HepG2 (cell line): ENCODE measurements around the gene CD164L2. TPM values are rescaled to one million over a fixed set of nuclear protein-coding genes. Genes with fewer than 3 reads are reported as not detected.

Experiments
- ATAC-seq: fragments of 200-7000 bp; cut with Tn5 transposase; 3 replicates; pipeline ENCODE4 v1.9.1; 2020; ENCODE audit warnings: mild to moderate bottlenecking, moderate library complexity
- BruUV-seq: library from RNA; stranded (reverse); fragments of 400-500 nt; replicated peaks from 2 replicates; lab custom pipeline; 2021; lab: Mats Ljungman, UMichigan
- CTCF ChIA-PET: fragments of 300-600 bp; formaldehyde crosslinking; extraction: SDS; loops from one replicate; lab custom pipeline; 2021; ENCODE audit warnings: low total read pairs, inconsistent platforms, low intra/inter-chr PET ratio; lab: Yijun Ruan, JAX
- POLR2A ChIA-PET: fragments of 350-600 bp; sonication (Branson Sonifier 250); formaldehyde crosslinking; loops from one replicate; lab custom pipeline; 2020; ENCODE audit warnings: antibody characterized with exemption, inconsistent platforms; lab: Yijun Ruan, JAX
- DNase-seq: peaks from one replicate; pipeline ENCODE4 v3.0.0-alpha.2; 2015; ENCODE audit warnings: low spot score
- FAIRE-seq: peaks from 3 replicates; lab custom pipeline; 2011; peaks lifted over from hg19 to GRCh38; lab: Jason Lieb, UNC
- H2AFZ ChIP-seq: one replicate; pipeline ENCODE4 v1.6.1; 2011; ENCODE audit warnings: low read length, inconsistent platforms
- H3K27ac ChIP-seq: fragments of 300-600 bp; 3 replicates; pipeline ENCODE4 v1.8.0; 2011; ENCODE audit warnings: mixed run types, mild to moderate bottlenecking, mixed read lengths, low read length, inconsistent platforms; ENCODE audit not compliant: insufficient read depth; ENCODE audit errors: extremely low read length
- H3K27me3 ChIP-seq, 2 experiments: fragments of 200-600 bp in 1 of 2; 2 replicates in 1 of 2; 3 replicates in 1 of 2; pipeline versions ENCODE4 v1.6.0 to v1.8.0; 2011; ENCODE audit warnings: low read length in 2 of 2, mild to moderate bottlenecking in 2 of 2, moderate library complexity in 2 of 2, inconsistent platforms in 1 of 2; ENCODE audit not compliant: insufficient read depth in 2 of 2, control insufficient read depth in 1 of 2
- H3K36me3 ChIP-seq, 2 experiments: fragments of 200-600 bp in 1 of 2; replicated peaks in 1 of 2; 2 replicates in 1 of 2; 3 replicates in 1 of 2; pipeline versions ENCODE4 v1.5.1 to v1.8.0; 2011; ENCODE audit warnings: low read length in 2 of 2, inconsistent platforms in 1 of 2; ENCODE audit not compliant: insufficient read depth in 2 of 2, control insufficient read depth in 1 of 2
- H3K4me1 ChIP-seq: 2 replicates; pipeline ENCODE4 v1.5.1; 2012; ENCODE audit warnings: low read length, inconsistent platforms; ENCODE audit not compliant: insufficient read depth
- H3K4me2 ChIP-seq: 2 replicates; pipeline ENCODE4 v1.6.0; 2011; ENCODE audit warnings: low read depth, low read length, inconsistent platforms
- H3K4me3 ChIP-seq, 3 experiments: fragments of 200-600 bp in 1 of 3; sonication (generic), shearing (Covaris generic) in 1 of 3; replicated peaks in 1 of 3; 2 replicates each; pipeline ENCODE4 v1.5.1; 2011 to 2016; ENCODE audit warnings: low read length in 3 of 3, inconsistent platforms in 2 of 3, low read depth in 2 of 3, mild to moderate bottlenecking in 2 of 3, control low read depth in 1 of 3, mixed read lengths in 1 of 3; ENCODE audit not compliant: insufficient read depth in 1 of 3
- H3K79me2 ChIP-seq: one replicate; pipeline ENCODE4 v1.6.1; 2011; ENCODE audit warnings: low read length, inconsistent platforms; ENCODE audit not compliant: insufficient read depth
- H3K9ac ChIP-seq: 2 replicates; pipeline ENCODE4 v1.6.0; 2011; ENCODE audit warnings: mild to moderate bottlenecking, low read depth, low read length, inconsistent platforms; ENCODE audit not compliant: insufficient read depth
- H3K9me3 ChIP-seq: 2 replicates; pipeline ENCODE4 v1.5.1; 2012; ENCODE audit warnings: mild to moderate bottlenecking, low read length
- H4K20me1 ChIP-seq: 2 replicates; pipeline ENCODE4 v1.6.0; 2011; ENCODE audit warnings: inconsistent platforms, mild to moderate bottlenecking, low read length, moderate library complexity; ENCODE audit not compliant: insufficient read depth
- ARHGAP35 ChIP-seq: sonication (generic); formaldehyde crosslinking; IDR thresholded peaks from 2 replicates; pipeline ENCODE4 v1.9.0; 2022; ENCODE audit warnings: mild to moderate bottlenecking, inconsistent platforms, moderate library complexity, missing genetic modification reagents, borderline replicate concordance
- HNF4G ChIP-seq, 2 experiments: sonication (generic) in 1 of 2; formaldehyde crosslinking in 1 of 2; IDR thresholded peaks; 2 replicates each; pipeline versions ENCODE4 v1.4.0 to v1.6.1; 2011 to 2020; ENCODE audit warnings: borderline replicate concordance in 2 of 2, low read depth in 2 of 2, mild to moderate bottlenecking in 2 of 2, low read length in 1 of 2, missing genetic modification reagents in 1 of 2, moderate library complexity in 1 of 2
- NR2C2 ChIP-seq: sonication (generic); formaldehyde crosslinking; IDR thresholded peaks from 2 replicates; pipeline ENCODE4 v1.4.0; 2020; ENCODE audit warnings: missing genetic modification reagents, mild to moderate bottlenecking, moderate library complexity, borderline replicate concordance
- NR2F2 ChIP-seq: IDR thresholded peaks from 2 replicates; pipeline ENCODE4 v1.6.1; 2012; ENCODE audit warnings: low read depth, inconsistent platforms, borderline replicate concordance
- NR2F6 ChIP-seq, 2 experiments: IDR thresholded peaks; 2 replicates each; pipeline ENCODE4 v1.6.1; 2016; ENCODE audit warnings: antibody characterized with exemption in 1 of 2, mild to moderate bottlenecking in 1 of 2
- PITX1 ChIP-seq: sonication (generic); formaldehyde crosslinking; IDR thresholded peaks from 2 replicates; pipeline ENCODE4 v1.5.1; 2020; ENCODE audit warnings: mild to moderate bottlenecking, missing genetic modification reagents
- YEATS4 ChIP-seq: sonication (generic); formaldehyde crosslinking; IDR thresholded peaks from 2 replicates; pipeline ENCODE4 v1.4.0; 2020; ENCODE audit warnings: missing genetic modification reagents, borderline replicate concordance
- ZBTB2 ChIP-seq: sonication (generic); formaldehyde crosslinking; IDR thresholded peaks from 2 replicates; pipeline ENCODE4 v1.8.0; 2022; ENCODE audit warnings: low read depth, missing genetic modification reagents
- ZFP62 ChIP-seq: sonication (generic); formaldehyde crosslinking; IDR thresholded peaks from 2 replicates; pipeline ENCODE4 v1.4.0; 2020; ENCODE audit warnings: missing genetic modification reagents
- ZNF567 ChIP-seq: sonication (generic); formaldehyde crosslinking; IDR thresholded peaks from 2 replicates; pipeline ENCODE4 v1.8.1; 2023; ENCODE audit warnings: mild to moderate bottlenecking, missing genetic modification reagents, borderline replicate concordance
- ZNF687 ChIP-seq: sonication (generic); formaldehyde crosslinking; IDR thresholded peaks from 2 replicates; pipeline ENCODE4 v1.5.1; 2020; ENCODE audit warnings: mild to moderate bottlenecking, missing genetic modification reagents, moderate library complexity
- ZNF713 ChIP-seq: sonication (generic); formaldehyde crosslinking; IDR thresholded peaks from 2 replicates; pipeline ENCODE4 v1.4.0; 2020; ENCODE audit warnings: mild to moderate bottlenecking, missing genetic modification reagents
- WGBS: methylation state at CpG from one replicate; pipeline ENCODE4 v1.1.6; 2017; ENCODE audit warnings: low lambda C conversion rate; 5-methylcytosine and 5-hydroxymethylcytosine counted together
- in situ Hi-C: cut with HindIII; loops from 2 replicates; pipeline ENCODE4 v1.10.0; 2017; ENCODE audit warnings: low pct_unique_long_range_greater_than_20kb; ENCODE audit not compliant: extremely low pct_ligation_motif_present
- intact Hi-C: fragments of 100-400 bp; cut with micrococcal nuclease; formaldehyde crosslinking; loops from one replicate; pipeline ENCODE4 v1.10.0; 2022; ENCODE audit not compliant: unreplicated experiment
- polyA plus RNA-seq, 8 experiments: library from polyadenylated mRNA; depleted of rRNA in 3 of 8; stranded (reverse) in 7 of 8; unstranded in 1 of 8; fragments of >200 nt; fragmentation: Illumina TruSeq in 4 of 8; extraction: Trizol in 4 of 8; gene quantifications; 2 replicates each; pipeline versions ENCODE4 v1.2.1 to v1.2.3, GENCODE V29; 2011 to 2016; ENCODE audit warnings: low read depth in 4 of 8, missing spikeins in 1 of 8, mixed read lengths in 1 of 8; ENCODE audit not compliant: insufficient read depth in 1 of 8
- total RNA-seq, 5 experiments: library from RNA; depleted of rRNA; stranded (reverse); fragments of >200 nt; fragmentation: Illumina TruSeq; extraction: Trizol; gene quantifications; 2 replicates each; pipeline ENCODE4 v1.2.3, GENCODE V29; 2016; ENCODE audit warnings: low read depth in 1 of 5

CD164L2 gene
- total and polyA plus RNA-seq, 2 of the 13 experiments (the other 11 are each of a cell fraction or from before 2014, with no cell fraction given): not detected

- no peaks in the 10 kb centered on the region for H4K20me1 ChIP-seq
- no peak for FAIRE-seq
- no peak for DNase-seq
- no peak overlapping the region for H3K4me3 ChIP-seq
- BruUV-seq: no TSS peak
- WGBS: 62% methylated on average over 10 of the region's 26 CpGs
- H3K9ac ChIP-seq: no peak overlapping the region
- H3K27me3 ChIP-seq: 0 out of 5 replicates have a peak, but pooled peaks cover 0 to under 1% of the 10 kb centered on the region in 2 experiments
- no peak overlapping the region for H3K27ac ChIP-seq
- TF ChIP-seq YEATS4: no peak
- peak; percentile 89 for TF ChIP-seq NR2F6 (IDR thresholded peaks at IDR 0.05)
- TF ChIP-seq NR2F6 (CRISPR knock-in tag; IDR thresholded peaks at IDR 0.05): no peak
- no peak for TF ChIP-seq ARHGAP35 (CRISPR knock-in tag)
- no peak for TF ChIP-seq ZNF567 (CRISPR knock-in tag)
- no peak for TF ChIP-seq ZNF713 (CRISPR knock-in tag)
- peak; percentile 84 for TF ChIP-seq PITX1 (CRISPR knock-in tag)
- TF ChIP-seq NR2C2 (CRISPR knock-in tag): peak; percentile 81
- TF ChIP-seq HNF4G (IDR thresholded peaks at IDR 0.05; ENCODE audit: borderline replicate concordance, low read depth, low read length): 0 out of 2 replicates have a peak, but pooled peaks have one; percentile 30
- TF ChIP-seq HNF4G (CRISPR knock-in tag; IDR thresholded peaks at IDR 0.05; ENCODE audit: borderline replicate concordance, low read depth): no peak
- TF ChIP-seq ZBTB2 (CRISPR knock-in tag): no peak
- TF ChIP-seq ZNF687 (CRISPR knock-in tag): peak; percentile 6; the same call in 1 of the 2 replicates
- no peak for TF ChIP-seq ZFP62
- peak; percentile 69 for TF ChIP-seq NR2F2
- POLR2A ChIA-PET: interaction anchor here (2.3 to 3.2 kb wide), 2 partner anchors 13 to 22 kb away, joined by 7 to 20 read pairs; partner anchors contain the start of gene SYTL1
- ATAC-seq: no peak
- no peaks in the 10 kb centered on the region for H3K9me3 ChIP-seq
- H2AFZ ChIP-seq: no peak overlapping the region
- H3K79me2 ChIP-seq: no peaks in the 10 kb centered on the region
- H3K4me1 ChIP-seq: peaks cover 27% of the 10 kb centered on the region
- intact Hi-C loops (no loop called here), in situ Hi-C loops (no loop called here)
- H3K4me2 ChIP-seq: 0 out of 2 replicates have a peak overlapping the region, but pooled peaks have one; percentile 84
- CTCF ChIA-PET: no interaction called here
- H3K36me3 ChIP-seq: no peaks in the 10 kb centered on the region
Observed at GRCh38 chr1:27363766-27364695, 19.1 kb downstream of the CD164L2 start.
